UCSD-AML1 (cell line): ENCODE results near the gene ST3GAL3.

Experiments
- DNase-seq: peaks from one replicate; lab custom pipeline; 2025; ENCODE audit not compliant: unreplicated experiment; lab: John Stamatoyannopoulos, UW

The ST3GAL3 gene

GRCh38 chr1:43977376-43978263 is 270.3 kb downstream of the ST3GAL3 start:
- DNase-seq, result no peak

DNA sequence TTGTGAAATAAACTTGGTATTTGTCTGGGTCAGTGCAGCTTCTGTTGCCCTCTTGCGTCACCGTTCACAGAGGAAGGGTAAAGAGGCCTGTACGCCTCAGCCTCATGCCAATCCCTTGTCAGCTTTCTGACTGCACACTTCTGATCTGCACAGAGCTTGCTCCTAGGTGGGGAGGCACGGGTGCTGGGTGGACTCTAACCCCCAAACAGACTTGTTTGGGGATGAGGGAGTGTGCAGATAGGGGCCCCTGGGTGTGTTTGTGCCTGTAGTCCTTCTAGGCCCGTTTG is 270.9 kb downstream of the ST3GAL3 start:
- DNase-seq, result no peak

DNA sequence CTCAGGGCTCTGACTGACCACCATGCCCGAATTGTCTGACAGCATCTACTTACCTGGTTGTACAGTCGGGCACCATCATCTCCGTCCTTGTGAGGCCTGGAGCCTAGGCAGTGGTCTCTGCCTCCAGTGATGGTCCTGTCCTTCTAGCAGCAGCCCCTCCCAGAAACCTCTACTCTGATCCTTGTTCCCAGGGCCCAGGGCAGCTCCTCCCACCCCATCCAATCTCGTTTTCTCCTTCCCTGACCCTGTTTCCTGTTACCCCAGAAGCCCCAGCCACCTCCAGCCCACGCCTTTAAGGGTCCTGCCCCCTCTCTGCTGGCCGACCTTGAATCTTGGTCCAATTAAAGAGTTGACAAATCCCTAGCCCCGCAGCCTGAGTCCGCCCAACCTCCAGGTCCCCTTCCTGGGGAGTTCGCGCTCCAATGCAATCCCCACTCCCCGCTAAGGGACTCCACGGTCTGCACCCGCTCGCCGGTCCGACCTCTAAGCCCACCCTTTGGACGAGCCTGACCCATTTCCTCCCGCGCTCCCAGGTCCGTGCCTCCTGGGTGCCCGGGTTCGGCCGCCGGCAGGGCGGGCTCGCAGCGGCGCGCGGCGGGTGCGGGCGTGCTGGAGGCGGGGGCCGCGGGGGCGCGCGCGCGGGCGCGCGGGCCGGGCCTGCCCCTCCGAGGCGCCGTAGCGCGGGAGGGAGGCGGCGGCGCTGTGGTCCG is 271.4 kb downstream of the ST3GAL3 start, which contains the start of gene B4GALT2:
B4GALT2 (plus strand) TSS at position 660 of the 710 bp plus-strand sequence. CDS start 1,951 bp downstream, outside the sequence.
- DNase-seq, result no peak

GRCh38 chr1:43979261-43979527 is 271.9 kb downstream of the ST3GAL3 start:
- DNase-seq, result no peak

DNA sequence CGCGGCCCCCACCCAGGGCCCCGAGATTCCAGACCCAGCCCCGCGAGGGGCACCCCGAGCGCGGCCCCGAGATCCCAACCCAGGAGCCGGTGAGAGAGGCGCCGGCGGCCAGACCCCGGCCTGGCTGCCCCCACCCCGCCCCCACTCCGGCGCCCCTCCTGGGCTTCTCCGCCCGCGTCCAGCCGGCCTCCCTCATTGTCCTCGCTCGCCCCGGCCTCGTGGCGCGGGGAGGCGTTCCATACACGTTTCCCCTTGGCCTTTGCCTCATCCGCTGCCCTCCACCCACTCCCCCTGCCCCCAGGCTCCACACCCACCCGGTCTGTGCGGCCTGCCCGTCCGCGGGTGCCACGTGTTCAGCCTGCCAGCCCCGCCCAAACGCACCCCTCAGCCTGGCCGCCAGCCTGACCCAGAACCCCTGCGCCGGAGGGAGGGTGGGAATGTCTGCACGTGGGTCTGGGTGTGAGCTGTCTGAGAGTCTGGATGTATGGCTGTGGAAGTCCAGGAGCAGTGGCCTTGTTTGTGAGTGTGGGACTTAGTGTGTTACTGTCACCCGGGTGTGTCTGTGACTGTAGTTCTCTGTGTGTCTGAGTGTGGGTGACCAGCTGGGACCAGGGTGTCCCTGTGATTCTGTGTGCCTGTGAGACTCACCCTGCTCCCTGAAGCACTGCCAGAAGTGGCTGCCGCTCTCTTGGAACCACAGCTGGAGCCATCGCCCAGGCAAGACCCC is 272.4 kb downstream of the ST3GAL3 start:
- no peak for DNase-seq

DNA sequence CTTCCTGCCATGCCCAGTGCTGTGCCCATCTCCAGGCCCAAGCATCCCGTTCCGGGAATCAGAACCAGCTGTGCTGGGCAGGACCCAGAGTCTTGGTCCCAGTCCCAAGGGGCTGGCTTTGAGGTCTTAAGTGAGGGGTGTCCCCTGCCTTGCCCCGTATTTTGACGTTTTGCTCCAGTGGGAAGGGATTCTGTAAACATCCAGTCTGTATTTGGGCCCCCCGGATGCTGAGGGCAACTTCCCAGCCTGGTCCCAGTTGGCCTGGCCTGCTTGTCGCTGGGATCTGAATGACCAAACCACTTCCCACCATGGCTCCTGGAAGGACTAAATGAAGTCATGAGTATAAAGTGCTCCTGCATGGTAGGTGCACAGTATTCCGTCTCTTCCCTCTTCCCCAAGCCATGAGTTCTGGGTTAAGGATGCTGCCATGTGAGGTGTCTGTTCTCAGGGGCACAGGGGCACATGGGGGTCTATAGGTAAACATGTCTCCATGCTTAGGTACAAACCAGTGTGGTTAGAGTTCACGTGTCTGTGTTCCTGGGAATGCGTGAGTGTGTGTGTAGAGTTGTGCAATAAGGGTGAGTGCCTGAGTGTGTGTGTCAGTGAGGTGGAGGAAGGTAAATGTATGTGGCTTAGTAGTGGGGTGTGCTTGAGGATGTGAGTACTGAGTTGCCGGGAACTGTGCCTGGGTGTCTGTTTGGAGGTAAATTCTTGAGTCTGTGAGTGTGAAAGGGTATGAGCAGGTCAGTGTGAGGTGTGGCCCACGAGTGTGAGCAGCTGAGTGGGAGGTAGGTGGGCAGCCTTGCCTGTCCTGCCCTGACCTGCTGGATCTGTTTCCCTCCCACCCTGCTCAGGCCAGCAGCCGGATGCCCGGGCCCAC is 273.2 kb downstream of the ST3GAL3 start:
- DNase-seq, result no peak
